GM12874 (cell line): ENCODE data around the gene MPIG6B.
A peak's percentile ranks its signal among the peaks of the same experiment; 100 is the strongest.

ENCODE experiments used
- TF ChIP-seq, protein P1 (sequence below): IDR thresholded peaks from 2 replicates; pipeline ENCODE4 v1.5.1; 2011; ENCODE audit warnings: low read depth, mild to moderate bottlenecking, control low read depth, low read length, moderate library complexity; ENCODE audit not compliant: insufficient read depth

MPIG6B gene

DNA sequence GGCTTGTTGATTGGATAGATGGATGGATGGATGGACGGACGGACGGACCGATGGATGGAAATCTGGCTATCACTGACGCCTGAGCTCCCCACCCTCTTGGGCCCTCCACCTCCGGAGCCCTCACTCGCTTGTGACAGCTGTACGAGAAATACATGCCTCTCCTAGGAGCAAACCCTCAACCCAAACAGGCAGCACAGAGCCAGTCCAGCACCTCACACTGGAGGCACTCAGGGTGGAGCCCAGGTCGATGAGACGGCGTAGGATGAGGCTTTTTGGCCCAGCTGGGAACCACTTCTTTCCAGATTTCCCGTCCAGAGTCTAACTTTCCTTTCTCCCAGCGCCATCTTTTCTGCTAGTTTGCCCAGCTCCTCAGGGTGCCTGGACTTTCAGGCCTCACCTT lies 39.6 kb upstream of the MPIG6B start:
- TF ChIP-seq, protein P1, sequence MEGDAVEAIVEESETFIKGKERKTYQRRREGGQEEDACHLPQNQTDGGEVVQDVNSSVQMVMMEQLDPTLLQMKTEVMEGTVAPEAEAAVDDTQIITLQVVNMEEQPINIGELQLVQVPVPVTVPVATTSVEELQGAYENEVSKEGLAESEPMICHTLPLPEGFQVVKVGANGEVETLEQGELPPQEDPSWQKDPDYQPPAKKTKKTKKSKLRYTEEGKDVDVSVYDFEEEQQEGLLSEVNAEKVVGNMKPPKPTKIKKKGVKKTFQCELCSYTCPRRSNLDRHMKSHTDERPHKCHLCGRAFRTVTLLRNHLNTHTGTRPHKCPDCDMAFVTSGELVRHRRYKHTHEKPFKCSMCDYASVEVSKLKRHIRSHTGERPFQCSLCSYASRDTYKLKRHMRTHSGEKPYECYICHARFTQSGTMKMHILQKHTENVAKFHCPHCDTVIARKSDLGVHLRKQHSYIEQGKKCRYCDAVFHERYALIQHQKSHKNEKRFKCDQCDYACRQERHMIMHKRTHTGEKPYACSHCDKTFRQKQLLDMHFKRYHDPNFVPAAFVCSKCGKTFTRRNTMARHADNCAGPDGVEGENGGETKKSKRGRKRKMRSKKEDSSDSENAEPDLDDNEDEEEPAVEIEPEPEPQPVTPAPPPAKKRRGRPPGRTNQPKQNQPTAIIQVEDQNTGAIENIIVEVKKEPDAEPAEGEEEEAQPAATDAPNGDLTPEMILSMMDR, result no peak

DNA sequence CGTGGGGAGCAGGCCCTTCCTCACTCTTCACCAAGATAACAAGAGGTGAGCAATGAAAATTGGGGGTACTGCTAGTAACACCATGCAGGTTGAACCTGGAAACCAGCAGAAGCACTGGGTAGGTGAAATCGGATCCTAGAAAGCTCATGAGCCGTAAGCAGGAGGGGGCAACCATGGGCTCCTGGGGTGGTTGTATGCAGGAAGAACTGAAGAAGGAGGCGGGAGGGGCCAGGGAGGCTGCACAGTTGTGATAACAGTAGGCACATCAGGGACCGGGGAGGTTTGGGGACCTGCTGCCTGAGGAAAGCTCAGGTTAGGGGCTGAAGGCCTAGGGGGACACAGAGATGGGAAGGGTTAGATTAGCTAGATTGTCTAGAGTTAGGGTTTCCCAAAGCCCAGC lies 36.7 kb upstream of the MPIG6B start:
- TF ChIP-seq, protein P1, result no peak

DNA sequence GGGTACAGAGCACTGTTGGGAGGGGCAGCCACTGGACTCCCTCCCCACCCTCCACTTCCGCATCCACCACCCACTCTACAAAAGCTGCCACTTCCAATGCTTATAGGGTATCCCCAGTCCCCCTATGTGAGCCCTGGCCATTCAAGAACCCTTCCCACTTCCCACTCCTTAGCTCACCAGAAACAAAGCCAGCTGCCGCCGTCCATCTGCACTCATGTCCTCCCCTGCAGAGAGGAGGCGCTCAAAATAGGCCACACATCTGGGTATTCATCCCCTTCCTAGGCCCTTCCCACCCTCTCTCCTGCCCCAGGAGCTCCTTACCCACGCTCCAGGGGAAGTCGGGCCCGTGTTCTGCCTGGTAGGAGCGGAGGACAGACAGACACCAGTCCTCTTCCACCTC lies 35.9 kb upstream of the MPIG6B start:
- TF ChIP-seq, protein P1, result no peak

DNA sequence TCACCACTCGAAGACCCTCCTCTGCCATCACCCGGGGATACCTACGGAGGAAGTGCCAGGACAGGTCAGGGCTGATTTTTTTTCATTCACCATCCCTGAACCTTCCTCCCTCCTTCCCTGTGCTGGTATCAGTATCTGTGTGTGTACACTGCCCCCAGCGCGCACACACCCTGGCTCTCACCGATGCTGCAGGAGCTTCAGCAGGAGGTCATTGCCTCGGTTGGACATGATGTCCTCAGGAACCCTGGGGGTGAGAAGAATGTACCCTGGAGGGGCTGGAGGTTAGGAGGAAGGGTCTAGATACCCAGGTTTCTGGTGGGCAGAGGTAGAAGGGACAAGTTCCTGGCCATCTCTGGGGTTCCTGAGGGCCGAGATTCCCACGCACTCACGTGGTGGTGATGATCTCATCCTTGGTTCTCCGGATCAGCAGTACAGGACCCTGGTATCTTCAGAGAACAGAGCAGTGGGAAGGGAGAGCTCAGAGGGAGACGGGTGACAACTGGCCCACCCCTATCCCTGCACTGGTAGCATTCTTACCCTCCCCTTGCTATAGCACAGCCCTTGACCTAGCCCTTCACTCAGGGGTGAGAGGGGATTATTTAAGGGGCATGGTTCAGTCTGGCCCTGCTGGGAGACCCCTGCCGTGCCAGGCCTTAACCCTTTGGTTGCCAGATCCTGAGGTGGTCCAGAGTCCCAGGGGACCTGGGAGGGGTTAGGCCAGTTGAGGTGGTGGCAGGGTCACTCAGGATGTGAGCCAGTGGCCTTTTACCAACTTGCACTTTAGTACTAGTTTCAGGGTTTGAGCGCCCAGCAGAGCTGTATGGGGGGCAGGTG lies 35.1 kb upstream of the MPIG6B start:
- TF ChIP-seq, protein P1, result no peak

DNA sequence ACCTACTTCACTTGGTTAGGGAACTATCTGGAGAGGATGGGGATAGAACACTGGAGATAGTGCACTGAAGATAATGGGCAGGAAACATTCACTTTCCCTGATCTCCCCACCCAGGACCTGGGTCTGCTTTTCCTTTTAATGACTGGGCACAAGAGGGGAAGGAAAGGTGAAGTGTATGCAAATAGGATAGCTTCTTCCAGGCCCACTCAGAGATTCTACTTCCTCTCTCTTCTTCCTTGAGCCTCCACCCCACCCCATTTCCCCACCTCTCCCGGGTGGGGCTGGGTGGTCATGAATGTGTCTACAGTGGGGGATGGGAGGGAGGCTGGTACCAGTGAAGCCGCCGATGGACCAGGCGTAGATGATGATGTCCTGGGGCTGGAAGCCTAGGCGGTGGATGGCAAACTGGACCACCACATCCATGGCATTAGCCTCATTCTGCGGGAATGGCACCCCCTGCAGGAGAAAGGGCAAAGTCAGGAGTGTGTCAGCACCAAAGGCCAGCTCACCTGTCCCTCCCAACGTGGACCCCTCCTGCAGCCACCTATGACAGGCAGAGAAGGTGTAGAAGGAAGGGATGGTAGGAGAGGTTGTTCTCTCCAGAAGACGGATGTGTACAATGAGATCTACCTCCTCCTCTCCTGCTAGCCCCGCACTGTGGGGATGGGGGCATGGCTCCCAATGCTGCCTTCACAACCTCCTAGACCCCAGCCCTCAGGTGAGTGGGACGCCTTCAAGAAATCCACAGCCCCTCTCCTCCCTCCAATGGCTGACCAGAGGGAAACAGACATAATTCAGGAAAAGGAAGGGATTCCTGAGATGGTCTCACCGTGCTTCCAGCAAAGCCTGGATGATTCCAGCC lies 33.7 kb upstream of the MPIG6B start:
- TF ChIP-seq, protein P1, result peak; percentile 58

DNA sequence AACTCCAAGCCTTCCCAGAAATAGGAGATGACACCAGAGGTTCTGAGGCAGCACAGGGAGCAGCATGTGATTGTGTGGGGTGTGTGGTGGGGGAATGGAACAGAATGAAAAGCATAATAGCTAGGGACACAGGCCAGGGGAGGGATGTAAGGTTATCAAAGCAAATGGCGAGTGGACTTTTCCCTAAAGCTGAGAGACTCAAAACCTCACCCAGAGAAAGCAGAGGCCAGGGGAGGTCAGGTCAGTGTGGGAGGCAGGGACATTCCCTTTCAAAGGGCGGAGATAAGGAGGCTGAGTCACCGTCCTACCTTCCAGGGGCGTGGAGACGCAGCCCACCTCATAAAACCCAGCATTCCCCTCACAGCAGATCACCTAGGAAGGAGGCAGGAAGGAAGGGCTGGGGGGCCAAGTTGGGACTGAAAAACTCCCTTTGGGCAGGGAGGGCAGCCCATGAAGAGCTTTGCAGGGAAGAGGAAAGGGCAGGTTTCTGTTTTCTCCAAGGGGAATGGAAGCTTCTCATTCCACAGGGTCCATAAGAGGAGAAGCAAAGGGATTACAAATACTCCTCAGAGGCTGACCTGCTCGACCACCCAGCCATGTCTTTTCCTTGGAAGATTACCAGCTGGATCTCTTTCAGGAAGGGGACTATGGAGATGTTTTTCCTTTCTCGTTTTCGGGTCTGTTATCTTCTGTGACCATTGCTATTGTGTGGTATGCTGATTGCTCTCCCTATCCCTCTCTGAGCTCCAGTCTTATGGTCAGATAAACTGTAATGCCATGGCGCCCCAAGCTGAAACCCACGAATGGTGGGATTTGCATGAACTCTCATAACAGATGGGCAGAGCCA lies 32.7 kb upstream of the MPIG6B start:
- TF ChIP-seq, protein P1, result no peak
